Heart left ventricle (tissue), 16 donors: ENCODE measurements around the gene ERGIC1. TPM values are rescaled to one million over a fixed set of nuclear protein-coding genes. Genes with fewer than 3 reads are reported as not detected.
"Not testable (repeated sequence)": the region's sequence is repeated elsewhere in the genome, so short reads cannot be mapped to it uniquely, and the experiment has no call there.

Source experiments
- ATAC-seq, 4 donors: fragments of 200-7000 bp; cut with Tn5 transposase; one replicate each; pipeline ENCODE4 v1.9.1; 2020 to 2022; ENCODE audit warnings: moderate library complexity in 4 of 4, mild to moderate bottlenecking in 3 of 4, moderate number of reproducible peaks in 1 of 4
- DNase-seq, 5 donors: peaks; one replicate each; pipeline ENCODE4 v3.0.0-alpha.2; 2020
- H3K27ac ChIP-seq, 12 donors: fragments of 200-600 bp; sonication (generic) in 4 of 12; one replicate each; pipeline versions ENCODE4 v1.5.0 to v1.8.0; 2016 to 2022; ENCODE audit warnings: mild to moderate bottlenecking in 2 of 12
- H3K27me3 ChIP-seq, 9 donors: fragments of 200-600 bp; sonication (generic) in 2 of 9; one replicate each; pipeline versions ENCODE4 v1.5.1 to v1.8.0; 2016 to 2022; ENCODE audit warnings: mild to moderate bottlenecking in 3 of 9
- H3K36me3 ChIP-seq, 9 donors: fragments of 200-600 bp; sonication (generic) in 2 of 9; one replicate each; pipeline versions ENCODE4 v1.5.0 to v1.8.0; 2018 to 2022; ENCODE audit warnings: mild to moderate bottlenecking in 2 of 9
- H3K4me1 ChIP-seq, 12 donors: fragments of 200-600 bp; sonication (generic) in 4 of 12; one replicate each; pipeline versions ENCODE4 v1.5.0 to v1.8.0; 2016 to 2022; ENCODE audit warnings: mild to moderate bottlenecking in 3 of 12
- H3K4me3 ChIP-seq, 12 donors: fragments of 200-600 bp; sonication (generic) in 4 of 12; one replicate each; pipeline versions ENCODE4 v1.5.0 to v1.8.0; 2017 to 2022; ENCODE audit warnings: mild to moderate bottlenecking in 9 of 12, moderate library complexity in 4 of 12
- H3K9me3 ChIP-seq, 12 donors: fragments of 200-600 bp; sonication (generic) in 4 of 12; one replicate each; pipeline versions ENCODE4 v1.5.0 to v1.8.0; 2016 to 2022; ENCODE audit warnings: mild to moderate bottlenecking in 1 of 12
- POLR2A ChIP-seq, 2 donors: fragments of 450-650 bp; IDR thresholded peaks; one replicate each; pipeline ENCODE4 v1.6.1; 2017; ENCODE audit warnings: antibody characterized with exemption in 2 of 2, mild to moderate bottlenecking in 2 of 2, moderate library complexity in 2 of 2
- WGBS, 4 donors: extraction: QIAGEN DNeasy Blood & Tissue Kit in 2 of 4; methylation state at CpG; one replicate each; pipeline versions ENCODE4 v1.1.5 to v1.1.7; 2013 to 2018; 5-methylcytosine and 5-hydroxymethylcytosine counted together
- intact Hi-C, 10 donors: fragments of 100-400 bp; cut with DNase I; formaldehyde crosslinking; loops; one replicate each; pipeline versions ENCODE4 v1.11.1 to v1.14.2; 2022
- polyA plus RNA-seq, 2 donors: library from polyadenylated mRNA; stranded (reverse); fragments of 200-250 nt; gene quantifications; one replicate each; pipeline ENCODE4 v1.2.3, GENCODE V29; 2013
- total RNA-seq, 9 donors: library from RNA; depleted of rRNA in 2 of 9; stranded (reverse); fragments of >200 nt in 2 of 9; fragmentation: NEBNext Ultra II Directional in 3 of 9; extraction: Animal tissue kit (Norgen Biotek cat#: 25700) in 3 of 9; gene quantifications; one replicate each; pipeline versions ENCODE4 v1.1.0 to v1.2.4, GENCODE V29; 2016 to 2023
- TF ChIP-seq, protein P1 (sequence below), 12 donors: fragments of 200-600 bp; sonication (generic) in 4 of 12; IDR thresholded peaks; one replicate each; pipeline versions ENCODE4 v1.5.0 to v1.8.0; 2018 to 2022; ENCODE audit warnings: antibody characterized with exemption in 12 of 12, mild to moderate bottlenecking in 5 of 12
- donor health status: ischemic (EF 13 %, LVEDD 7.1; RV severe dilation, severe dysfunction).
- donor health status: healthy with polysubstance abuse.
- donor health status: DM: no; HTN: yes; CAD: no.
- donor health status: DM: no; HTN: no; CAD: no.
- donor health status: ischemic (EF 25% LVEDD 6.9; RV normal size, moderate dysfunction).
- donor health status: ischemic (EF 25% LVEDD 5.7; RV mildly dilated, moderate dysfunction).
- donor health status: healthy.
- donor health status: DM: yes; HTN: yes; CAD: no.
- donor health status: ischemic (EF 35%, LVEDD 5.7; RV mildly dilated, moderate dysfunction).
- donor health status: nonischemic (EF 11% LVEDD 7.7; RV severe dilation, severe dysfunction).
- donor health status: DM: yes; HTN: yes; CAD: no.
- donor health status: PGD.
- donor health status: ischemic (EF 29% LVEDD 5.4; RV normal size, mild dysfunction).
- donor health status: nonischemic (EF 23%, LVEDD 6.1; RV moderate dilation, normal function).

The ERGIC1 gene
- total and polyA plus RNA-seq, 11 donors, result 66.6 to 115 (median 84.9) TPM

DNA sequence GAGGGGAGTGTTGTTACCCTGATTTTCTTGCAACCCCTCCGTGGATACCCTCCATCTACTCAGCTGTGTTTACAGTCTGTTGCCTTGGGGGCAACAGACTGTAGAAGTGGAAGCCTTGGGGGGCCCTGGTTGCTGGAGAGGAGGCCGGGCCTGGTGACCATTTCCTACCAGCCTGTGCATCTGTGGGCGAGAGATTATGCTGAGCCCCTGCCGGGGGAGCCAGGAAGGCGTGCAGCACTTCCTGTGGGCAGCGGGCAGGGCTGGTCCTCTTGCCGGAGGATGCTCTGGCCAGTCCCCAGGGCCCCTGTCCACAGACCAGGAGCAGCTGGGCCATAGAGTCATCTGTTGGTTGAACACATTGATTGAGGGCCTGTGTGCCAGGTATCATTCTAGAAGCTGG, 11.1 kb downstream of the ERGIC1 start:
- H3K9me3 ChIP-seq, result no peaks in the 10 kb centered on the region
- 42 to 74% (median 69%) methylated on average over 2 to 7 of the region's 7 CpGs for WGBS, 4 donors
- DNase-seq (peak in 1 of 5 donors; percentile 60), ATAC-seq (no peak)
- peaks cover 0 to 46% (median 20%) of the 10 kb centered on the region in 12 donors for H3K4me1 ChIP-seq
- no peak overlapping the region for H3K4me3 ChIP-seq
- H3K27me3 ChIP-seq, result no peaks in the 10 kb centered on the region
- peaks cover 0 to 11% (median 0%) of the 10 kb centered on the region in 9 donors for H3K36me3 ChIP-seq
- no peak overlapping the region for H3K27ac ChIP-seq
- intact Hi-C loops, result no loop called here
- no peak for TF ChIP-seq POLR2A (IDR thresholded peaks at IDR 0.05)
- TF ChIP-seq, protein P1, sequence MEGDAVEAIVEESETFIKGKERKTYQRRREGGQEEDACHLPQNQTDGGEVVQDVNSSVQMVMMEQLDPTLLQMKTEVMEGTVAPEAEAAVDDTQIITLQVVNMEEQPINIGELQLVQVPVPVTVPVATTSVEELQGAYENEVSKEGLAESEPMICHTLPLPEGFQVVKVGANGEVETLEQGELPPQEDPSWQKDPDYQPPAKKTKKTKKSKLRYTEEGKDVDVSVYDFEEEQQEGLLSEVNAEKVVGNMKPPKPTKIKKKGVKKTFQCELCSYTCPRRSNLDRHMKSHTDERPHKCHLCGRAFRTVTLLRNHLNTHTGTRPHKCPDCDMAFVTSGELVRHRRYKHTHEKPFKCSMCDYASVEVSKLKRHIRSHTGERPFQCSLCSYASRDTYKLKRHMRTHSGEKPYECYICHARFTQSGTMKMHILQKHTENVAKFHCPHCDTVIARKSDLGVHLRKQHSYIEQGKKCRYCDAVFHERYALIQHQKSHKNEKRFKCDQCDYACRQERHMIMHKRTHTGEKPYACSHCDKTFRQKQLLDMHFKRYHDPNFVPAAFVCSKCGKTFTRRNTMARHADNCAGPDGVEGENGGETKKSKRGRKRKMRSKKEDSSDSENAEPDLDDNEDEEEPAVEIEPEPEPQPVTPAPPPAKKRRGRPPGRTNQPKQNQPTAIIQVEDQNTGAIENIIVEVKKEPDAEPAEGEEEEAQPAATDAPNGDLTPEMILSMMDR (IDR thresholded peaks at IDR 0.05), result no peak

DNA sequence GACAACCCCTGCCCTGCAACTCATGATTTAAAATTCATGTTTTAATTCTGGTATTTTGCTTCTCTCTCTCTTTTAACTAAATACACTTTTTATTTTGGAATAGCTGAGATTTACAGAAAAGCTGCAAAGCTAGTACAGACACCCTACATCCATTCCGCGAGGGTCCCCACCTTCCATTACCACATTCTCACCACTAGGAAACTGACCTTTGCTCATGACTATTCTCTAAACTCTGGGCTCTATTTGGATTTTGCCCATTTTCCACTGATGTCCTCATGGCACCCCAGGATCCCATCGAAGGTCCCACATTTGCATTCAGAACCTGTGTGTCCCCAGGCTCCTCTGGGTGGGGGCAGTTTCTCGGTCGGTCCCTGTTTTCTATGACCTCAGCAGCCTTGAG, 11.5 kb downstream of the ERGIC1 start:
- peaks cover 0 to 46% (median 16%) of the 10 kb centered on the region in 12 donors for H3K4me1 ChIP-seq
- DNase-seq, result peak in 1 of 5 donors; percentile 4
- peaks cover 0 to 11% (median 0%) of the 10 kb centered on the region in 9 donors for H3K36me3 ChIP-seq
- 91 to 98% (median 95%) methylated on average over 5 of the region's 5 CpGs for WGBS, 4 donors
- intact Hi-C loops, result no loop called here
- TF ChIP-seq, protein P1 (IDR thresholded peaks at IDR 0.05), result no peak
- no peak for TF ChIP-seq POLR2A (IDR thresholded peaks at IDR 0.05)
- H3K9me3 ChIP-seq, result no peaks in the 10 kb centered on the region
- H3K27me3 ChIP-seq, result no peaks in the 10 kb centered on the region
- H3K27ac ChIP-seq, result no peak overlapping the region
- no peak overlapping the region for H3K4me3 ChIP-seq
- no peak for ATAC-seq

DNA sequence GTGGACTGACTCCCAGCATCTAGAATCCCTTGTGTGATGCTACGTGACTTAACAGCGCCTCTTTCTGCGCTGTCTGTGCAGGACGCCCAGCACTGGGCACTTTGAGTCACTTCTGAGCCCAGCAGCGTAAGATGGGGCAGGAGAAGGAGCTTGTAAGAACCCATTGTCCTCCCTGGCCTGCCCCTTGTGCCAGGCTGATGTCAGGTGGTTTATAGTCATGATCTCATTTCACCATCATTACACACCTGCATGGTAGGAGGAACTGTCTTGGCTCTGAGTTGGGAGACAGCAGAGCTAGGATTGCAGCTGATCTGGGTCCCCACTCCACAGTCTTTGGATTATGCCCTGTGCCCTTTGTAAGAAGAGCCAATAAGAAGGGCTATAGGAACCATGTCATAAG, 12.2 kb downstream of the ERGIC1 start:
- peak in 1 of 5 donors; percentile 30 for DNase-seq
- ATAC-seq, result no peak
- intact Hi-C loops, result no loop called here
- 96 to 100% (median 98%) methylated on average over 5 of the region's 5 CpGs for WGBS, 4 donors
- H3K4me3 ChIP-seq, result no peak overlapping the region
- H3K36me3 ChIP-seq, result peaks cover 0 to 11% (median 0%) of the 10 kb centered on the region in 9 donors
- no peak overlapping the region for H3K27ac ChIP-seq
- H3K9me3 ChIP-seq, result no peaks in the 10 kb centered on the region
- no peaks in the 10 kb centered on the region for H3K27me3 ChIP-seq
- peaks cover 0 to 39% (median 9%) of the 10 kb centered on the region in 12 donors for H3K4me1 ChIP-seq
- TF ChIP-seq, protein P1 (IDR thresholded peaks at IDR 0.05), result no peak
- no peak for TF ChIP-seq POLR2A (IDR thresholded peaks at IDR 0.05)

DNA sequence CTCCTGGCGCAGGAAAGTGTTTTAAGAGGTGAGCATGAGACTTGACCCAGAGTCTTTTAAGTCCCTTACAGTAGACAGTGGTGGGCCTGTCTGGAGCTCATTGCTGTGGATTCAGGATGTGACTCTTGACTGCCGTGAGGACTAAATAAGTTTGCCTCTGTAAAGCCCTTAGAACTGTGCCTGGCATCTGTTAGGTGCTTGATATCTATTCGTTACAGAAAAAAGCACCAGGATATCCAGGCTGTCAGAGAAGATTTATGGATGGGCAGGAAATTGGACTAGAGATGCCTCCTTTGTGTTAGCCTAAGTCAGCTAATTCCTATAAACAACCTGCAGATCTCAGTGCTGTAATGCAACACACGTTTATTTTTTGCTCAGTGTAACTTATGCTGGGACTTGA, 12.6 kb downstream of the ERGIC1 start:
- Histone ChIP-seq H3K9me3 (no peaks in the 10 kb centered on the region), H3K4me1 (peaks cover 0 to 37% (median 9%) of the 10 kb centered on the region in 12 donors), H3K36me3 (peaks cover 0 to 11% (median 0%) of the 10 kb centered on the region in 9 donors), H3K4me3 (no peak overlapping the region), H3K27ac (no peak overlapping the region), H3K27me3 (no peaks in the 10 kb centered on the region)
- intact Hi-C loops, result no loop called here
- ATAC-seq (no peak), DNase-seq (no peak)
- WGBS, 4 donors, result 66 to 73% (median 71%) methylated on average over 4 of the region's 4 CpGs
- TF ChIP-seq, protein P1 (IDR thresholded peaks at IDR 0.05), result no peak
- no peak for TF ChIP-seq POLR2A (IDR thresholded peaks at IDR 0.05)

DNA sequence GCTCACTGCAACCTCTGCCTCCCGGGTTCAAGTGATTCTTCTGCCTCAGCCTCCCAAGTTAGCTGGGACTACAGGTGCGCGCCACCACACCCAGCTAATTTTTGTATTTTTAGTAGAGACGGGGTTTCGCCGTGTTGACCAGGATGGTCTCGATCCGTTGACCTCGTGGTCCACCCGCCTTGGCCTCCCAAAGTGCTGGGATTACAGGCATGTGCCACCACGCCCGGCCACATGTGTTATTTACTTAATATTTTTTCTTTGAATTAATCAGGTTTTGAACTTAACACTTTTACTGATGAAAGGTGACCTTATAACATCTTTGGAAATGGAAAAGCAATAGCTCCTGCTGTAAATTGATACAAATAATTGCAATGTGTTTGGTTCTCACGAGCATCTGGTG, 13.5 kb downstream of the ERGIC1 start:
- WGBS, 4 donors, result 88 to 93% (median 90%) methylated on average over 13 of the region's 13 CpGs
- DNase-seq, H3K9me3 ChIP-seq, H3K27me3 ChIP-seq, ATAC-seq, H3K4me3 ChIP-seq, intact Hi-C loops, H3K27ac ChIP-seq: not testable (repeated sequence)
- peaks cover 0 to 11% (median 0%) of the 10 kb centered on the region in 9 donors for H3K36me3 ChIP-seq
- peaks cover 0 to 45% (median 10%) of the 10 kb centered on the region in 12 donors for H3K4me1 ChIP-seq
